KMS-11 (cell line): Measurements from ENCODE around the gene MAML3.

ENCODE experiments used
- H2AFZ ChIP-seq: fragments of 200-600 bp; sonication (generic); 2 replicates; pipeline ENCODE4 v1.6.1; 2016; ENCODE audit warnings: antibody characterized with exemption, mixed run types, low read depth
- H3K27ac ChIP-seq: fragments of 200-600 bp; sonication (generic); 2 replicates; pipeline ENCODE4 v1.6.1; 2016; ENCODE audit warnings: mild to moderate bottlenecking, mixed run types
- H3K27me3 ChIP-seq: fragments of 200-600 bp; sonication (generic); 2 replicates; pipeline ENCODE4 v1.6.1; 2017; ENCODE audit warnings: mild to moderate bottlenecking, low read depth, mixed run types, moderate library complexity; ENCODE audit not compliant: insufficient read depth
- H3K36me3 ChIP-seq: fragments of 200-600 bp; sonication (generic); 2 replicates; pipeline ENCODE4 v1.6.1; 2017; ENCODE audit warnings: mild to moderate bottlenecking, mixed run types; ENCODE audit not compliant: insufficient read depth
- H3K4me1 ChIP-seq: fragments of 200-600 bp; sonication (generic); 2 replicates; pipeline ENCODE4 v1.6.1; 2016; ENCODE audit warnings: mild to moderate bottlenecking, low read depth, mixed run types; ENCODE audit not compliant: poor library complexity, severe bottlenecking
- H3K4me2 ChIP-seq: fragments of 200-600 bp; sonication (generic); 2 replicates; pipeline ENCODE4 v1.7.0; 2016; ENCODE audit warnings: mild to moderate bottlenecking, mixed run types
- H3K4me3 ChIP-seq: fragments of 200-600 bp; sonication (generic); IDR thresholded peaks from 2 replicates; pipeline ENCODE4 v1.6.1; 2017; ENCODE audit warnings: low read depth, low read length, mixed read lengths; ENCODE audit not compliant: insufficient read depth
- H3K79me2 ChIP-seq: fragments of 200-600 bp; sonication (generic); 2 replicates; pipeline ENCODE4 v1.6.1; 2016; ENCODE audit warnings: low read depth, mixed run types; ENCODE audit not compliant: insufficient read depth
- H3K9ac ChIP-seq: fragments of 200-600 bp; sonication (generic); 2 replicates; pipeline ENCODE4 v1.6.1; 2016; ENCODE audit warnings: mild to moderate bottlenecking, mixed run types
- H4K20me1 ChIP-seq: fragments of 200-600 bp; sonication (generic); 2 replicates; pipeline ENCODE4 v1.6.1; 2016; ENCODE audit warnings: mild to moderate bottlenecking, mixed run types; ENCODE audit not compliant: insufficient read depth
- CTCF ChIP-seq: fragments of 200-600 bp; sonication (generic); conservative IDR thresholded peaks from 2 replicates; pipeline ENCODE4 v1.6.1; 2017; ENCODE audit warnings: low read depth, mild to moderate bottlenecking, antibody characterized with exemption, low read length, moderate library complexity, mixed read lengths

The MAML3 gene

DNA sequence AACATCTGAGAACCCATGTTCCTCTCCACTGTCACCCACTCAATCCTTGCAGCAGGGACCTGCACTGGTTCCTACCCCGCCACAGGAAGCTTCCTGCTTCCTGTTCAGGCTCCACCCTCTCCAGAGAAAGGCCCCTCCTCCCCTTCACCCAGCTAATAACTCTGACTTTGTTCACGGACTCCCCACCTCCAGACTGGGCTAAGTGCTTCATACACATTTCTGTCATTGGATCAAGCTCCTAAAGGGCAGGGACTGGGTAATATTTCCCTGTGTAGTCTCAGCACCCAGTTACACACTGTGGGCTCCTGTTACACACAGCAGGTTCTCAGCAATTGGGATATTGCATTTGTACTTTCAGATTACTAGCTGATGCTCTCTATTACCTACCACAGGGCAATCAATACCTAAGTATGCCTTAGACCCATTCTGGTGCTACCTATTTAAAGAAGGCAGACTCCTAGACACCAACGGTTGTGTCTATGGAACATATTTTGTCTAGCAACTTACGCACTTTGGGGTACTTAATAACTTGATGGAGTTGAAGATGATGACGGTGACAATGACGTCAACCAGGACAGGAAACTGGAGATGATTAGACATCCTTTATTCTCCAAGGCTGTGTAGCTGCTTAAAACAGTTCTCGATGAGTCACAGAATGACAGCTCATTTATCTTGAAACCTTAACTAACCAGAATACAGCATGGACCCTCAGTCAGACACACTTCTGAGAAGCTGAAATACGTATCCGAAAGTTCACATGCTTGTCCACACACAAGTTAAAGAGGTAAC lies 58.1 kb downstream of the MAML3 start:
- Histone ChIP-seq H3K36me3 (no peaks in the 10 kb centered on the region), H4K20me1 (no peaks in the 10 kb centered on the region), H3K4me2 (no peak overlapping the region), H3K27ac (no peak overlapping the region), H3K27me3 (no peaks in the 10 kb centered on the region), H3K4me1 (no peaks in the 10 kb centered on the region), H3K4me3 (no peak overlapping the region), H3K9ac (no peak overlapping the region), H2AFZ (no peak overlapping the region), H3K79me2 (no peaks in the 10 kb centered on the region)
- no peak for TF ChIP-seq CTCF

DNA sequence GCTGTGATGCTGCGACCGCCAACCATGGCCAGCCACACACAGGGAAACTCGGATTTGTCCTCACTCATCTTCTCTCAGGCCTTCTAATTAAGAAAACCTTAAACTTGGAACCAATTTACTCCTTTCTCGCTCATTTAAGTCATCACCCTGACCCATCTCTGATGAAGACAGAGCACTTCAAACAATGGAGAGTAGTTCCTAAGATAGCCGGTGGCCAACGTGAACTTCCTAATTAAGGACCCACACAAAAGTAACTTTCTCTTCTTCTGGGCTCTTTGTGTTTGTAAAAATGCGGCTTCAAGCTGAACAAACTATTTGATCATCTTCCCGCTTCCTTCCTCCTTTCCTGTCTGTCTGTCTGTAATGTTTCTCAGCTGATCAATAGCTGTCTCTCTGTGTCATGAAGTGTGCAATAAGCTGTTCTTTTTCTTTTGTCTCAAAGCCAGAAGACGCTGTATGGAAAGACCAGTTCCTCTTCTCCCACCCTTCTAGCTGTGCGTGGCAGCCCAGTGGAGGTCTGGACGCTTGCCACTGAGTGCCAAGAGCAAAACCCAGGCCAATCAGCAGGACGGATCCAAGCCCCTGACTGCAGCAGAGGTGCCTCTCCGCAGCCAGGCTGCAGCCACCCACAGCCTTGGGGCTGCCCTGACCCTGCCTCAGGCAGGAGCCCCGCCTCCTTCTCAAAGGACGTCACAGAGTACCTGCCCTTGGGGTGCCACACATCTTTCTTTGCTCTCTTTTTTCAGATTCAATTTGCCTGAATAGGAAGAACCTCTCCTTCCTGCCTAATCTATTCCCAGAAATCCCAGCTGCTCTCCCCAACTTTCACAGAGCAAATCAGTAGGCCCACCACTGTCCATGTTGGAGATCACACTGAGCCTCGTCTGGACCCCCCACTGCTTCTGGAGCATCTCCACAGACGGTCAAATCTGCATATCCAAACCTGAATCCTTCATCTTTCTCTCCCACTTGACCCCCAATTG lies 59.3 kb downstream of the MAML3 start:
- no peak overlapping the region for H2AFZ ChIP-seq
- H4K20me1 ChIP-seq: no peaks in the 10 kb centered on the region
- TF ChIP-seq CTCF: no peak
- H3K27me3 ChIP-seq: no peaks in the 10 kb centered on the region
- no peak overlapping the region for H3K9ac ChIP-seq
- H3K4me1 ChIP-seq: no peaks in the 10 kb centered on the region
- H3K4me2 ChIP-seq: no peak overlapping the region
- H3K27ac ChIP-seq: no peak overlapping the region
- H3K4me3 ChIP-seq: no peak overlapping the region
- H3K36me3 ChIP-seq: no peaks in the 10 kb centered on the region
- H3K79me2 ChIP-seq: no peaks in the 10 kb centered on the region

GRCh38 chr4:140092094-140092851 lies 61.7 kb downstream of the MAML3 start:
- Histone ChIP-seq H4K20me1 (no peaks in the 10 kb centered on the region), H2AFZ (no peak overlapping the region), H3K27me3 (no peaks in the 10 kb centered on the region), H3K79me2 (no peaks in the 10 kb centered on the region), H3K27ac (no peak overlapping the region), H3K36me3 (no peaks in the 10 kb centered on the region), H3K9ac (no peak overlapping the region), H3K4me3 (no peak overlapping the region), H3K4me1 (no peaks in the 10 kb centered on the region), H3K4me2 (no peak overlapping the region)
- no peak for TF ChIP-seq CTCF

GRCh38 chr4:140091305-140091704 lies 62.7 kb downstream of the MAML3 start:
- H3K27ac ChIP-seq: no peak overlapping the region
- TF ChIP-seq CTCF: no peak

More at GRCh38 chr4:140091305-140091704, 62.7 kb downstream of the MAML3 start:
- Histone ChIP-seq H3K27me3 (no peaks in the 10 kb centered on the region), H4K20me1 (no peaks in the 10 kb centered on the region), H2AFZ (no peak overlapping the region), H3K9ac (no peak overlapping the region), H3K36me3 (no peaks in the 10 kb centered on the region), H3K79me2 (no peaks in the 10 kb centered on the region), H3K4me3 (no peak overlapping the region), H3K4me1 (no peaks in the 10 kb centered on the region), H3K4me2 (no peak overlapping the region)
